D341Med (cell line): ENCODE results near the gene GREM1.

Source experiments
- DNase-seq: peaks from one replicate; pipeline ENCODE4 v3.0.0; 2012; ENCODE audit warnings: low spot score

Gene GREM1

GRCh38 chr15:32730677-32731654, 13.2 kb downstream of the GREM1 start:
- peak; percentile 30 for DNase-seq

DNA sequence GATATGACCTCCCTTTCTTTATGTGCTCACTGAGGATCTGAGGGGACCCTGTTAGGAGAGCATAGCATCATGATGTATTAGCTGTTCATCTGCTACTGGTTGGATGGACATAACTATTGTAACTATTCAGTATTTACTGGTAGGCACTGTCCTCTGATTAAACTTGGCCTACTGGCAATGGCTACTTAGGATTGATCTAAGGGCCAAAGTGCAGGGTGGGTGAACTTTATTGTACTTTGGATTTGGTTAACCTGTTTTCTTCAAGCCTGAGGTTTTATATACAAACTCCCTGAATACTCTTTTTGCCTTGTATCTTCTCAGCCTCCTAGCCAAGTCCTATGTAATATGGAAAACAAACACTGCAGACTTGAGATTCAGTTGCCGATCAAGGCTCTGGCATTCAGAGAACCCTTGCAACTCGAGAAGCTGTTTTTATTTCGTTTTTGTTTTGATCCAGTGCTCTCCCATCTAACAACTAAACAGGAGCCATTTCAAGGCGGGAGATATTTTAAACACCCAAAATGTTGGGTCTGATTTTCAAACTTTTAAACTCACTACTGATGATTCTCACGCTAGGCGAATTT, 14.9 kb downstream of the GREM1 start:
- no peak for DNase-seq

DNA sequence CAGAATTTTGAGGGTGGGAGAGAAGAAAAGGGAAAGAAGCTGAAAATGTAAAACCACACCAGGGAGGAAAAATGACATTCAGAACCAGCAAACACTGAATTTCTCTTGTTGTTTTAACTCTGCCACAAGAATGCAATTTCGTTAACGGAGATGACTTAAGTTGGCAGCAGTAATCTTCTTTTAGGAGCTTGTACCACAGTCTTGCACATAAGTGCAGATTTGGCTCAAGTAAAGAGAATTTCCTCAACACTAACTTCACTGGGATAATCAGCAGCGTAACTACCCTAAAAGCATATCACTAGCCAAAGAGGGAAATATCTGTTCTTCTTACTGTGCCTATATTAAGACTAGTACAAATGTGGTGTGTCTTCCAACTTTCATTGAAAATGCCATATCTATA, 15.5 kb downstream of the GREM1 start:
- no peak for DNase-seq

DNA sequence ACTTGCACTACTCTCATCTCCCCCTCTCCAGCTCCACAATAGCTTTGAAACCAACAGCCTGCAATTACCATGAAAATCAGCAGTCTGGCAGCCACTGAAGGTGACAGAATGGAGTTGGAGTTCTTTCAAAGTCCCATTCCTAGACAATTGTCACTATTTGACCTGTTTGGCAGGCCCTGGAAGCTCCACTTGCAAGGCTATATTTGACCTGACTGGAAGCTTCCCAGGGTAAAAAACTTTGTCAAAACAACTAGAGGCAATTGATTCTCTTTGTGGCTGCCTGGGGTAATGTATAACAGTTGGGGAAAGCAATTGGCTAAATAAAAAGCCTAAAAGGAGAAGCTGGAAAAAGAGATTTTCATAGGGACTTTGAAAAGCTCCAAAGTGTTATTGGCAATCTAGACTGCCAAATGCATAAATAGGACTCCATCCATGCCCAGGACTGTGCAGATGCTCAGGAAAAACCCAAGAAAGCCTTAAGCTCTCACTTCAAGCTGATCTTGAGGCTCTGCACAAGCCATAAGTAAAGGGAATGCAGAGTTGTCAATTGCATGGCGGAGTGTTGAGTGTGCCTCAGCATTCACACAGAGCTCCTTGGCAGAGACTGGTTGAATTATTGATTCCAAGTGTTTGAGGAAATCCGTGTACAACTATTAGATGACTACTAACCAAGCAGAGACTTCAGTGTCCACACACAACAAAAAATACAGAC, 18.3 kb downstream of the GREM1 start:
- no peak for DNase-seq

GRCh38 chr15:32736701-32737061, 18.9 kb downstream of the GREM1 start:
- no peak for DNase-seq

DNA sequence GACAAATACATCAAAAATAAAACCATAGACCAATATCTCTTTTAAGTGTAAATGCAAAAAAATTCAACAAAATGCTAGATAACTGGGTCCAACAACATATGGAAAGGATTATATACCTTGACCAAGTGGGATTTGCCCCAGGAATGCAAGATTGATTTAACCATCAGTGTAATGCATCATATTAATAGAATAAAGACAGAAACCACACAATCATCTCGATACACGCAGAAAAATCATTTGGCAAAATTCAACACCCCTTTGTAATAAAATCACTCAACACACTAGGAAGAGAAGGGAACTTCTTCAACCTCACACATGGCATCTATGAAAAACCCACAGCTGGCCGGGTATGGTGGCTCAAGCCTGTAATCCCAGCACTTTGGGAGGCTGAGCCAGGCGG, 19.5 kb downstream of the GREM1 start:
- no peak for DNase-seq

DNA sequence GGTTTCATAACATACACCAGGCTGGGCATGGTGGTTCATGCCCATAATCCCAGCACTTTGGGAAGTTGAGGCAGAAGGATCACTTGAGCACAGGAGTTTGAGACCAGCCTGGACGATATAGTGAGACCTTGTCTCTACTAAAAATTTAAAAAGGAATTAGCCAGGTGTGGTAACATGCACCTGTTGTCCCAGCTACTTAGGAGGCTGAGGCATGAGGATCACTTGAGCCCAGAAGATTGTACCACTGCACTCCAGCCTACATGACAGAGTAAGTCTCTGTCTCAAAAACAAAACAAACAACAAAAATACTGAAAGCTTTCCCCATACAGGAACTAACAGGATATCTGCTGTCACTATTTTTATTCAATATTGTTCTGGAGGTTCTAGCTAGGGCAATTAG, 20.9 kb downstream of the GREM1 start:
- no peak for DNase-seq

DNA sequence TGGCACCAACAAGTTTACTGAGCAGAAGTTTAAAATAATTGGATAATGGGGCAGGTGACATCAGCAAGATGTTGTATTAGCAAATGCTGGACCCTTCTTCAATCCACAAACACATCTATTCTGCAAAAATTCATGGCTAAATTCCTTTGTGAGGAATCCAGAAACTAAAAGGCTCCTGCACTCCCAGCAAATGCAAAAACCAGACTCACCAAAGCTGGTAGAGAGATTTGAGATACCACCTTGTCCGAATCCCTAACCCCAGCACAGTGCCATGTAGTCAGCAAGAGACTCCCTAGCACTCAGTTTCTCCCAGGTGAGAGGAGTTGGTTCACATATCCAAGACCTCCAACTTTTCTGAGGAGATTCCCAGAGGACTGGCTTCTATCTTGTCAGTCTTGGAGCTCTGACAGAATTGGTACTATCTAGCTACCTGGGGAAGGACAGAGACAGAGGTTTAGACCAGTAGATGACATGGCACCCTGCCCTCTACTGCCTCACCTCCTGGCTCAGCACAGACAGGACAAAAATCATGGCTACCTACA, 21.8 kb downstream of the GREM1 start:
- DNase-seq: no peak

GRCh38 chr15:32743411-32744140, 25.8 kb downstream of the GREM1 start:
- no peak for DNase-seq

GRCh38 chr15:32746116-32746857, 28.5 kb downstream of the GREM1 start:
- DNase-seq: no peak

- no peak for DNase-seq
Measured at GRCh38 chr15:32747921-32748342, 30.1 kb downstream of the GREM1 start.

- no peak for DNase-seq
Measured at GRCh38 chr15:32750979-32751378, 33.2 kb downstream of the GREM1 start.

DNA sequence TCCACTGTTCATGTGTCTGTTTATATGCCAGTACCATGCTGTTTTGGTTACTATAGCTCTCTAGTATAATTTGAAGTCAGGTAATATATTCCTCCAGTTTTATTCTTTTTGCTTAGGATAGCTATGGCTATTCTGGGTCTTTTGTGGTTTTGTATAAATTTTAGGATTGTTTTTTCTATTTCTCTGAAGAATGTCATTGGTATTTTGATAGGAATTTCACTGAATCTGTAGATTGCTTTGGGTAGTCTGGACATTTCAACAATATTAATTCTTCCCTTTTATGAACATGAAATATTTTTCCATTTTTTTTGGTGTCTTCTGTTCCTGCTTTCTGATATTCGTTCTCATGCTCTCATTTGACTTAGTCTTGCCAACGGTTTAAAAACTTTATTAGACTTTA, 39.6 kb downstream of the GREM1 start:
- DNase-seq: no peak

GRCh38 chr15:32763295-32763694, 45.5 kb downstream of the GREM1 start:
- DNase-seq: no peak

GRCh38 chr15:32765236-32765635, 47.4 kb downstream of the GREM1 start:
- DNase-seq: no peak

- DNase-seq: no peak
Measured at GRCh38 chr15:32766101-32766500, 48.3 kb downstream of the GREM1 start.

- no peak for DNase-seq
Measured at GRCh38 chr15:32767236-32767635, 49.4 kb downstream of the GREM1 start.

- DNase-seq: no peak
Measured at GRCh38 chr15:32774022-32774421, 56.2 kb downstream of the GREM1 start.

GRCh38 chr15:32775103-32775502, 57.3 kb downstream of the GREM1 start:
- DNase-seq: no peak

GRCh38 chr15:32778391-32779176, 60.8 kb downstream of the GREM1 start:
- DNase-seq: no peak
